ENCODE measurements around the gene GNA12. TPM values are rescaled to one million over a fixed set of nuclear protein-coding genes. Genes with fewer than 3 reads are reported as not detected.

Gene GNA12
- polyA plus RNA-seq, 1 of the 3 experiments (the other 2 are of a cell fraction), result 64.8 TPM

DNA sequence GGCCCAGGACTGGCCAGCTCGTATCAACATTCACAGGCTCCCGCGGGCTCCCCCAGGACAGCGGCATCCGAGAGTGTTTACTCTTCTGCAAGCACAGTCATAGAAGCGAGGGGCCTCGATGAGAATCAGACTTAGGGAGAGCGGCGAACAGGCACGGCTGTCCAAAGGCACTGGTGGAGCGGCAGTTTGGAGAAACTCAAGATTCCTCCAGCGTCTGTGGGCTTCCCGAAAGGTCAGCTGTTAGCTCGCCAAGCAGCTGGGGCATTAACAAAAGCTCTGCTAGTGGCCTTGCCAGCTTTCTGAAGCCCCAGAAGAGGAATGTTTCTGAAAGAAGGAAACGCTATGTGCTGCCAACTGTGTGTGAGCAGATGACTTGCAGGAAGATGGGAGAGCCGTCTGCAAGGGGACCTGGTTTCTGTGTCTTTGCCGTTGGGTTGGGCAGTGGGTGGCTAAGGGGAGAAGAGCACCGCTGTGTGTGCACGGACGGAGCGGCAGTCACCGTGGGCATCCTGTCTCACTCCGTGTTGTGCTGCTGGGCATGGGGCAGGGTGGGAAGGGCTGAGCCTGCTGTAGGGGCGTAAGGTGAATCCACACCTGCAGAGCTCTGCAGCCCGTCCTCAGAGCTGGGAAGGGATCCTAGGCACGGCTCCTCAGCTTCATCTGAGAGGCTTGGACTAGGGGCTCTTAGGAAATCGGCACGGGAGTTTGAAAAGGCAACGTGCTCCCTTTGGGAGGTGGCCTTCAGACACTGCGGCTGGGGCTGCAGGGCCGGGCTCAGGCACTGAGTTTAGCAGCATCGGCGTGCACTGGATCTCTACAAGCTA lies 114.0 kb downstream of the GNA12 start:
- Histone ChIP-seq H3K79me2 (ENCODE audit: insufficient read depth) (peaks cover 14% of the 10 kb centered on the region; the same call in 1 of the 2 replicates), H3K27ac (ENCODE audit: low read depth in 2 of 2, low read length in 1 of 2) (no peak overlapping the region), H3F3A (replicated peaks; ENCODE audit: insufficient read depth) (no peaks in the 10 kb centered on the region), H3K9me3 (no peaks in the 10 kb centered on the region), H3K36me3 (replicated peaks in 1 of 2; ENCODE audit: control insufficient read depth in 1 of 2, insufficient read depth in 2 of 2, low read length in 1 of 2) (peaks cover 0 to 42% of the 10 kb centered on the region in 2 experiments), H3K27me3 (ENCODE audit: insufficient read depth) (no peaks in the 10 kb centered on the region), H3K9ac (no peak overlapping the region), H2AFZ (ENCODE audit: low read depth) (no peak overlapping the region), H3K4me2 (no peak overlapping the region), H3K4me3 (ENCODE audit: low read depth in 2 of 2, low read length in 1 of 2) (no peak overlapping the region), H4K20me1 (ENCODE audit: insufficient read depth) (peaks cover under 1% of the 10 kb centered on the region; the same call in 1 of the 2 replicates), H3K4me1 (ENCODE audit: control insufficient read depth in 1 of 2, insufficient read depth in 2 of 2, low read depth in 1 of 2, low read length in 1 of 2) (peaks cover 0 to 7% of the 10 kb centered on the region in 2 experiments; a peak in 1 of 4 replicates), H3K9me2 (no peaks in the 10 kb centered on the region)
- DNase-seq, result no peak
- POLR2A ChIA-PET, result no interaction called here
- TF ChIP-seq USF1 (IDR thresholded peaks at IDR 0.05; ENCODE audit: borderline replicate concordance, low read depth) (no peak), RXRA (IDR thresholded peaks at IDR 0.05; ENCODE audit: borderline replicate concordance, low read depth) (no peak), ELF1 (IDR thresholded peaks at IDR 0.05) (no peak), YY1 (IDR thresholded peaks at IDR 0.05; ENCODE audit: low read depth) (no peak)
- TF ChIP-seq, protein P1, sequence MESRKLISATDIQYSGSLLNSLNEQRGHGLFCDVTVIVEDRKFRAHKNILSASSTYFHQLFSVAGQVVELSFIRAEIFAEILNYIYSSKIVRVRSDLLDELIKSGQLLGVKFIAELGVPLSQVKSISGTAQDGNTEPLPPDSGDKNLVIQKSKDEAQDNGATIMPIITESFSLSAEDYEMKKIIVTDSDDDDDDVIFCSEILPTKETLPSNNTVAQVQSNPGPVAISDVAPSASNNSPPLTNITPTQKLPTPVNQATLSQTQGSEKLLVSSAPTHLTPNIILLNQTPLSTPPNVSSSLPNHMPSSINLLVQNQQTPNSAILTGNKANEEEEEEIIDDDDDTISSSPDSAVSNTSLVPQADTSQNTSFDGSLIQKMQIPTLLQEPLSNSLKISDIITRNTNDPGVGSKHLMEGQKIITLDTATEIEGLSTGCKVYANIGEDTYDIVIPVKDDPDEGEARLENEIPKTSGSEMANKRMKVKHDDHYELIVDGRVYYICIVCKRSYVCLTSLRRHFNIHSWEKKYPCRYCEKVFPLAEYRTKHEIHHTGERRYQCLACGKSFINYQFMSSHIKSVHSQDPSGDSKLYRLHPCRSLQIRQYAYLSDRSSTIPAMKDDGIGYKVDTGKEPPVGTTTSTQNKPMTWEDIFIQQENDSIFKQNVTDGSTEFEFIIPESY (IDR thresholded peaks at IDR 0.05; ENCODE audit: borderline replicate concordance, low read depth), result no peak
- CTCF ChIA-PET, result interaction anchor here (0.6 to 11.1 kb wide), 4 partner anchors 14 to 163 kb away, joined by 3 to 94 read pairs (median 4); no protein-coding TSS in a partner anchor
- WGBS (ENCODE audit: low lambda C conversion rate), result 94% methylated on average over 30 of the region's 33 CpGs

GRCh38 chr7:2729031-2729892 lies 114.8 kb downstream of the GNA12 start:
- no peak overlapping the region for H3K9ac ChIP-seq
- H3K4me2 ChIP-seq, result no peak overlapping the region

More at GRCh38 chr7:2729031-2729892, 114.8 kb downstream of the GNA12 start:
- H2AFZ ChIP-seq (ENCODE audit: low read depth), result no peak overlapping the region
- no peak overlapping the region; a peak in 2 of 4 replicates for H3K27ac ChIP-seq (ENCODE audit: low read depth in 2 of 2, low read length in 1 of 2)
- ChIA-PET CTCF (interaction anchor here (1.1 to 11.1 kb wide), 3 partner anchors 13 to 162 kb away, joined by 3 to 94 read pairs (median 5); no protein-coding TSS in a partner anchor), POLR2A (no interaction called here)
- peaks cover 14% of the 10 kb centered on the region; the same call in 1 of the 2 replicates for H3K79me2 ChIP-seq (ENCODE audit: insufficient read depth)
- H3K27me3 ChIP-seq (ENCODE audit: insufficient read depth), result no peaks in the 10 kb centered on the region
- H4K20me1 ChIP-seq (ENCODE audit: insufficient read depth), result no peaks in the 10 kb centered on the region
- 94% methylated on average over 36 of the region's 37 CpGs for WGBS (ENCODE audit: low lambda C conversion rate)
- no peaks in the 10 kb centered on the region for H3F3A ChIP-seq (replicated peaks; ENCODE audit: insufficient read depth)
- no peaks in the 10 kb centered on the region for H3K9me3 ChIP-seq
- DNase-seq, result no peak
- no peaks in the 10 kb centered on the region for H3K9me2 ChIP-seq
- TF ChIP-seq MEF2A (IDR thresholded peaks at IDR 0.05; ENCODE audit: borderline replicate concordance, low read depth), result no peak
- no peak for TF ChIP-seq PBX3 (IDR thresholded peaks at IDR 0.05)
- no peak for TF ChIP-seq SIN3A (IDR thresholded peaks at IDR 0.05; ENCODE audit: borderline replicate concordance, low read depth, low read length)
- TF ChIP-seq GABPA (IDR thresholded peaks at IDR 0.05; ENCODE audit: low read depth), result no peak
- TF ChIP-seq YY1 (IDR thresholded peaks at IDR 0.05; ENCODE audit: low read depth), result no peak
- TF ChIP-seq EP300 (IDR thresholded peaks at IDR 0.05; ENCODE audit: borderline replicate concordance in 1 of 2, low read depth in 1 of 2, low read length in 1 of 2), result no peak
- no peak for TF ChIP-seq TCF12 (IDR thresholded peaks at IDR 0.05)
- TF ChIP-seq, protein P2, sequence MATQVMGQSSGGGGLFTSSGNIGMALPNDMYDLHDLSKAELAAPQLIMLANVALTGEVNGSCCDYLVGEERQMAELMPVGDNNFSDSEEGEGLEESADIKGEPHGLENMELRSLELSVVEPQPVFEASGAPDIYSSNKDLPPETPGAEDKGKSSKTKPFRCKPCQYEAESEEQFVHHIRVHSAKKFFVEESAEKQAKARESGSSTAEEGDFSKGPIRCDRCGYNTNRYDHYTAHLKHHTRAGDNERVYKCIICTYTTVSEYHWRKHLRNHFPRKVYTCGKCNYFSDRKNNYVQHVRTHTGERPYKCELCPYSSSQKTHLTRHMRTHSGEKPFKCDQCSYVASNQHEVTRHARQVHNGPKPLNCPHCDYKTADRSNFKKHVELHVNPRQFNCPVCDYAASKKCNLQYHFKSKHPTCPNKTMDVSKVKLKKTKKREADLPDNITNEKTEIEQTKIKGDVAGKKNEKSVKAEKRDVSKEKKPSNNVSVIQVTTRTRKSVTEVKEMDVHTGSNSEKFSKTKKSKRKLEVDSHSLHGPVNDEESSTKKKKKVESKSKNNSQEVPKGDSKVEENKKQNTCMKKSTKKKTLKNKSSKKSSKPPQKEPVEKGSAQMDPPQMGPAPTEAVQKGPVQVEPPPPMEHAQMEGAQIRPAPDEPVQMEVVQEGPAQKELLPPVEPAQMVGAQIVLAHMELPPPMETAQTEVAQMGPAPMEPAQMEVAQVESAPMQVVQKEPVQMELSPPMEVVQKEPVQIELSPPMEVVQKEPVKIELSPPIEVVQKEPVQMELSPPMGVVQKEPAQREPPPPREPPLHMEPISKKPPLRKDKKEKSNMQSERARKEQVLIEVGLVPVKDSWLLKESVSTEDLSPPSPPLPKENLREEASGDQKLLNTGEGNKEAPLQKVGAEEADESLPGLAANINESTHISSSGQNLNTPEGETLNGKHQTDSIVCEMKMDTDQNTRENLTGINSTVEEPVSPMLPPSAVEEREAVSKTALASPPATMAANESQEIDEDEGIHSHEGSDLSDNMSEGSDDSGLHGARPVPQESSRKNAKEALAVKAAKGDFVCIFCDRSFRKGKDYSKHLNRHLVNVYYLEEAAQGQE (IDR thresholded peaks at IDR 0.05; ENCODE audit: low read depth, low read length), result no peak
- no peak for TF ChIP-seq CHD2 (IDR thresholded peaks at IDR 0.05; ENCODE audit: low read length, partially characterized antibody)
- TF ChIP-seq POLR2AphosphoS5 (IDR thresholded peaks at IDR 0.05; ENCODE audit: low read depth, low read length), result no peak
- no peak overlapping the region for H3K4me3 ChIP-seq (ENCODE audit: low read depth in 2 of 2, low read length in 1 of 2)
- H3K36me3 ChIP-seq (replicated peaks in 1 of 2; ENCODE audit: control insufficient read depth in 1 of 2, insufficient read depth in 2 of 2, low read length in 1 of 2), result peaks cover 0 to 42% of the 10 kb centered on the region in 2 experiments
- H3K4me1 ChIP-seq (ENCODE audit: control insufficient read depth in 1 of 2, insufficient read depth in 2 of 2, low read depth in 1 of 2, low read length in 1 of 2), result peaks cover 0 to 2% of the 10 kb centered on the region in 2 experiments; a peak in 1 of 4 replicates
